Activated naive CD4-positive, alpha-beta T cell treated with Interleukin-2 at 50 U/mL for 16 hours (primary cell): ENCODE results near the gene MMEL1.
"Not testable (repeated sequence)": the region's sequence is repeated elsewhere in the genome, so short reads cannot be mapped to it uniquely, and the experiment has no call there.

Experiments used
- DNase-seq: peaks from one replicate; pipeline ENCODE4 v3.0.0-alpha.2; 2020

Gene MMEL1, protein sequence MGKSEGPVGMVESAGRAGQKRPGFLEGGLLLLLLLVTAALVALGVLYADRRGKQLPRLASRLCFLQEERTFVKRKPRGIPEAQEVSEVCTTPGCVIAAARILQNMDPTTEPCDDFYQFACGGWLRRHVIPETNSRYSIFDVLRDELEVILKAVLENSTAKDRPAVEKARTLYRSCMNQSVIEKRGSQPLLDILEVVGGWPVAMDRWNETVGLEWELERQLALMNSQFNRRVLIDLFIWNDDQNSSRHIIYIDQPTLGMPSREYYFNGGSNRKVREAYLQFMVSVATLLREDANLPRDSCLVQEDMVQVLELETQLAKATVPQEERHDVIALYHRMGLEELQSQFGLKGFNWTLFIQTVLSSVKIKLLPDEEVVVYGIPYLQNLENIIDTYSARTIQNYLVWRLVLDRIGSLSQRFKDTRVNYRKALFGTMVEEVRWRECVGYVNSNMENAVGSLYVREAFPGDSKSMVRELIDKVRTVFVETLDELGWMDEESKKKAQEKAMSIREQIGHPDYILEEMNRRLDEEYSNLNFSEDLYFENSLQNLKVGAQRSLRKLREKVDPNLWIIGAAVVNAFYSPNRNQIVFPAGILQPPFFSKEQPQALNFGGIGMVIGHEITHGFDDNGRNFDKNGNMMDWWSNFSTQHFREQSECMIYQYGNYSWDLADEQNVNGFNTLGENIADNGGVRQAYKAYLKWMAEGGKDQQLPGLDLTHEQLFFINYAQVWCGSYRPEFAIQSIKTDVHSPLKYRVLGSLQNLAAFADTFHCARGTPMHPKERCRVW

DNA sequence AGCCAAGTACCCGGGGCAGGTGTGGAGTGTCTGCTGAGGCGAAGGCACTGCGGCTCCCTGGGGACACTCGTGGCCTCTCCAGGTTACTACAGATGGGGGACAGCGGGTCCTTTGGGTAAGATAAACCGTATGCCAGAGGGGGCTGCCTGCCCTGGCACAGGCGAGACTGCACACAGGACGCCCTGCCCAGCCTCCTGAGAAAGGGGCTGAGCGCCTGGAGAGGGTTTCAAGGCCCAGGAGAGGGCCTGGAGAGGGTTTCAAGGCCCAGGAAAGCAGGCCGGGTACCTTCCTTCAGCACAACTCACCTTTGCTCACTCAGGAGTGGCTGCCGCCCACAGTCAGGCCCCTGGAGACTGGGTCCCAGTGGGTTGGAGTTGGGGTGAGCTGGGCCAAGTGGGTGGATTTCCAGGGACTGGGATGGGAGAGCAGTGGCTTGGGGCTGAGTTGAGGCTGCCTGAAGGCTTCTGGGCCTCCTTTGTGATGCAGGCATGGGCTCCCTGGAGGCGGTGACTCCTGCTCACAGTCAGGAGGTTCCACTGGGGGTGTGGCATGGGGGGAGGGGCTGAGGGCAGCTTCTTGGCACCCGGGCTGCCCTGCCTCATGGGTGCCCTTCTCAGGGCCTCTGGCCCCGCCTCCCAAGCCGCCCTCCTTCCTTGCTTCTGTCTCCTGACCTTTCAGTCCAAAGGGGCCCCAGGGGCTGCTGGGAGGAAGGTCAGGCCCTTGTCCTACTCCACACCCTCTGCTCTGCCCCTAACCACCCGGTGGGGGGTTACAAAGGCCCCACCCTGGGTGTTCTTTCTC, at the start of gene MMEL1:
Gene MMEL1, minus strand, starts transcription at position 456 of the 801 bp plus-strand sequence. CDS start 3,532 bp downstream, outside the sequence.
- no peak for DNase-seq

DNA sequence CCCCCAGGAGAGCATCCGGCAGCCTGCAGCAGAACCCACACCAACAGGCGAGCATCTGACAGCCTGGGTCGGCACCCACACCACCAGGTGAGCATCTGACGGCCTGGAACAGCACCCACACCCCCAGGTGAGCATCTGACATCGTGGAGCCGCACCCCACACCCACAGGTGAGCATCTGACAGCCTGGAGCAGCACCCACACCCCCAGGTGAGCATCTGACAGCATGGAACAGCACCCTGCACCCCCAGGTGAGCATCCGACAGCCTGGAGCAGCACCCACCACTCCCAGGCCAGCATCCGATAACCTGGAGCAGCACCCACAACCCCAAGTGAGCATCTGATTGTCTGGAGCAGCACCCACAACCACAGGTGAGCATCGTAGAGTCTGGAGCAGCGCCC, 43.9 kb upstream of the MMEL1 start:
- not testable (repeated sequence) for DNase-seq

DNA sequence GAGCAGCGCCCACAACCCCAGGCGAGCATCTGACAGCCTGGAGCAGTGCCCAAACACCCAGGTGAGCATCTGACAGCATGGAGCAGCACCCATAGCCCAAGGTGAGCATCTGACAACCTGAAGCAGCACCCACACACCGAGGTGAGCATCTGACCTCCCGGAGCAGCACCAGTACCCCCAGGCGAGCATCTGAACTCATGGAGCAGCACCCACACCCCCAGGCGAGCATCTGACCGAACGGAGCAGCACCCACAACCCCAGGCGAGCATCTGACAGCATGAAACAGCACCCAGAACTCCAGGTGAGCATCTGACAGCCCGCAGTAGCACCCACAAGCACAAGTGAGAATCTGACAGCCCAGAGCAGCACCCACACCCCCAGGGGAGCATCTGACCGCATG, 38.8 kb upstream of the MMEL1 start:
- not testable (repeated sequence) for DNase-seq

DNA sequence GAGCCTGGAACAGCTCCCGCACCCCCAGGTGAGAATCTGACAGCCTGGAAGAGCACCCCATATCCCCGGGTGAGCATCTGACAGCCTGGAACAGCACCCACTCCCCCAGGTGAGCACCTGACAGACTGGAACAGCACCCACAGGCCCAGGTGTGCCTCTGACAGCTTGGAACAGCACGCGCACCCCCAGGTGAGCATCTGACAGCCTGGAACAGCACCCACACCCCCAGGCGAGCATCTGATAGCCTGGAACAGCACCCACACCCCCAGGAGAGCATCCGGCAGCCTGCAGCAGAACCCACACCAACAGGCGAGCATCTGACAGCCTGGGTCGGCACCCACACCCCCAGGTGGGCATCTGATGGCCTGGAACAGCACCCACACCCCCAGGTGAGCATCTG, 27.0 kb upstream of the MMEL1 start:
- DNase-seq = not testable (repeated sequence)

DNA sequence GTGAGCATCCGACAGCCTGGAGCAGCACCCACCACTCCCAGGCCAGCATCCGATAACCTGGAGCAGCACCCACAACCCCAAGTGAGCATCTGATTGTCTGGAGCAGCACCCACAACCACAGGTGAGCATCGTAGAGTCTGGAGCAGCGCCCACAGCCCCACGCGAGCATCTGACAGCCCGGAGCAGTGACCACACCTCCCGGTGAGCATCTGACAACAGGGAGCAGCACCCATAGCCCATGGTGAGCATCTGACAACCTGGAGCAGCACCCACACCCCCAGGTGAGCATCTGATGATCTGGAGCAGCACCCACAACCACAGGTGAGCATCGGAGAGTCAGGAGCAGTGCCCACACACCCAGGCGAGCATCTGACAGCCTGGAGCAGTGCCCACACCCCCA, 25.1 kb upstream of the MMEL1 start:
- not testable (repeated sequence) for DNase-seq

DNA sequence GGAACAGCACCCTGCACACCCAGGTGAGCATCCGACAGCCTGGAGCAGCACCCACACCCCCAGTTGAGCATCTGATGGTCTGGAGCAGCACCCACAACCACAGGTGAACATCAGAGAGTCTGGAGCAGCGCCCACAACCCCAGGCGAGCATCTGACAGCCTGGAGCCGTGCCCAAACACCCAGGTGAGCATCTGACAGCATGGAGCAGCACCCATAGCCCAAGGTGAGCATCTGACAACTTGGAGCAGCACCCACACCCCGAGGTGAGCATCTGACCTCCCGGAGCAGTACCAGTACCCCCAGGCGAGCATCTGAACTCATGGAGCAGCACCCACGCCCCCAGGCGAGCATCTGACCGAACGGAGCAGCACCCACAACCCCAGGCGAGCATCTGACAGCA, 24.3 kb upstream of the MMEL1 start:
- not testable (repeated sequence) for DNase-seq

DNA sequence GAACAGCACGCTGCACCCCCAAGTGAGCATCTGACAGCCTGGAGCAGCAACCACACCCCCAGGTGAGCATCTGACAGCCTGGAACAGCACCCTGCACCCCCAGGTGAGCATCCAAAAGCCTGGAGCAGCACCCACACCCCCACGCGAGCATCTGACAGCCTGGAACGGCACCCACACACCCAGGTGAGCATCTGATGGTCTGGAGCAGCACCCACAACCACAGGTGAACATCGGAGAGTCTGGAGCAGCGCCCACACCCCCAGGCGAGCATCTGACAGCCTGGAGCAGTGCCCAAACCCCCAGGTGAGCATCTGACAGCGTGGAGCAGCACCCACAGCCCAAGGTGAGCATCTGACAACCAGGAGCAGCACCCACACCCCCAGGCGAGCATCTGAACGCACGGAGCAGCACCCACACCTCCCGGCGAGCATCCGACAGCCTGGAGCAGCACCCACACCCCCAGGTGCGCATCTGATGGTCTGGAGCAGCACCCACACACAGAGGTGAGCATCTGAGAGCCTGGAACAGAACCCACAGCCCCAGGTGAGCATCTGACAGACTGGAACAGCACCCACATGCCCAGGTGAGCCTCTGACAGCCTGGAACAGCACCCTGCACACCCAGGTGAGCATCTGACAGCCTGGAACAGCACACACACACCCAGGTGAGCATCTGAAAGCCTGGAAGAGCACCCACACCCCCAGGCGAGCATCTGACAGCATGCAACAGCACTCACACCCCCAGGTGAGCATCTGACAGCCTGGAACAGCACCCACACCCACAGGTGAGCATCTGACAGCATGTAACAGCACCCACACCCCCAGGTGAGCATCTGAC, 23.0 kb upstream of the MMEL1 start:
- DNase-seq = not testable (repeated sequence)

DNA sequence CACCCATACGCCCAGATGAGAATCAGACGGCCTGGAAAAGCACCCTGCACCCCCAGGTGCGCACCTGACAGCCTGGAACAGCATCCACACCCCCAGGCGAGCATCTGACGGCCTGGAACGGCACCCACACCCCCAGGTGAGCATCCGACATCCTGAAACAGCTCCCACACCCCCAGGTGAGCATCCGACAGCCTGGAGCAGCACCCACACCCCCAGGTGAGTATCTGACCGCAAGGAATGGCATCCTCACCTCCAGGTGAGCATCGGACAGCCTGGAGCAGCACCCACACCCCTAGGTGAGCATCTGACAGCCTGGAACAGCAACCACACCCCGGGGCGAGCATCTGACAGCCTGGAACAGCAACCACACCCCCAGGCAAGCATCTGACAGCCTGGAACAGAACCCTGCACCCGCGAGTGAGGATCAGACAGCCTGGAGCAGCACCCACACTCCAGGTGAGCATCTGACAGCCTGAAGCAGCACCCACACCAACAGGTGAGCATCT, 21.7 kb upstream of the MMEL1 start:
- not testable (repeated sequence) for DNase-seq

DNA sequence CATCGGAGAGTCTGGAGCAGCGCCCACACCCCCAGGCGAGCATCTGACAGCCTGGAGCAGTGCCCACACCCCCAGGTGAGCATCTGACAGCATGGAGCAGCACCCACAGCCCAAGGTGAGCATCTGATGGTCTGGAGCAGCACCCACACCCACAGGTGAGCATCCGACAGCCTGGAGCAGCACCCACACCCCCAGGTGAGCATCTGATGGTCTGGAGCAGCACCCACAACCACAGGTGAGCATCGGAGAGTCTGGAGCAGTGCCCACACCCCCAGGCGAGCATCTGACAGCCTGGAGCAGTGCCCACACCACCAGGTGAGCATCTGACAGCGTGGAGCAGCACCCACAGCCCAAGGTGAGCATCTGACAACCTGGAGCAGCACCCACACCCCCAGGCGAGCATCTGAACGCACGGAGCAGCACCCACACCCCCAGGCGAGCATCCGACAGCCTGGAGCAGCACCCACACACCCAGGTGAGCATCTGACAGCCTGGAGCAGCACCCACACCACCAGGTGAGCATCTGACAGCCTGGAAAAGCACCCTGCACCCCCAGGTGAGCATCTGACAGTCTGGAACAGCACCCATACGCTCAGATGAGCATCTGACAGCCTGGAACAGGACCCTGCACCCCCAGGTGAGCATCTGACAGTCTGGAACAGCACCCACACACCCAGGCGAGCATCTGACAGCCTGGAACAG, 21.1 kb upstream of the MMEL1 start:
- not testable (repeated sequence) for DNase-seq

DNA sequence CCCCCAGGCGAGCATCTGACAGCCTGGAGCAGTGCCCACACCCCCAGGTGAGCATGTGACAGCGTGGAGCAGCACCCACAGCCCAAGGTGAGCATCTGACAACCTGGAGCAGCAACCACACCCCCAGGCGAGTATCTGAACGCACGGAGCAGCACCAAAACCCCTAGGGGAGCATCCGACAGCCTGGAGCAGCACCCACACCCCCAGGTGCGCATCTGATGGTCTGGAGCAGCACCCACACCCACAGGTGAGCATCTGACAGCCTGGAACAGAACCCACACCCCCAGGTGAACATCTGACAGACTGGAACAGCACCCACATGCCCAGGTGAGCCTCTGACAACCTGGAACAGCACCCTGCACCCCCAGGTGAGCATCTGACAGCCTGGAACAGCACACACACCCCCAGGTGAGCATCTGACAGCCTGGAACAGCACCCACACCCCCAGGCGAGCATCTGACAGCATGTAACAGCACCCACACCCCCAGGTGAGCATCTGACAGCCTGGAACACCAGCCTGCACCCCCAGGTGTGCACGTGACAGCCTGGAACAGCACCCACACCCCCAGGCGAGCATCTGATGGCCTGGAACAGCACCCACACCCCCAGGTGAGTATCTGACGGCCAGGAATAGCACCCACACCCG, 20.2 kb upstream of the MMEL1 start:
- not testable (repeated sequence) for DNase-seq

DNA sequence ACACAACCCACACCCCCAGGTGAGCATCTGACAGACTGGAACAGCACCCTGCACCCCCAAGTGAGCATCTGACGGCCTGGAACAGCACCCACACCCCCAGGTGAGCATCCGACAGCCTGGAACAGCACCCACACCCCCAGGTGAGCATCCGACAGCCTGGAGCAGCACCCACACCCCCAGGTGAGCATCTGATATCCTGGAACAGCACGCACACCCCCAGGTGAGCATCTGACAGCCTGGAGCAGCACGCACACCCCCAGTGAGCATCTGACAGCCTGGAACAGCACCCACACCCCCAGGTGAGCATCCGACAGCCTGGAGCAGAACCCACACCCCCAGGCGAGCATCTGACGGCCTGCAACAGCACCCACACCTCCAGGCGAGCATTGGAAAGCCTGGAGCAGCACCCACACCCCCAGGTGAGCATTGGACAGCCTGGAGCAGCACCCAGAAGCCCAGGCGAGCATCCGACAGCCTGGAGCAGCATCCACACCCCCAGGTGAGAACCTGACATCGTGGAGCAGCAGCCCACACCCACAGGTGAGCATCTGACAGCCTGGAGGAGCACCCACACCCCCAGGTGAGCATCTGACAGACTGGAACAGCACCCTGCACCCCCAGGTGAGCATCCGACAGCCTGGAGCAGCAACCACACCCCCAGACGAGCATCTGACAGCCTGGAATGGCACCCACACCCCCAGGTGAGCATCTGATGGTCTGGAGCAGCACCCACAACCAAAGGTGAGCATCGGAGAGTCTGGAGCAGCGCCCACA, 19.5 kb upstream of the MMEL1 start:
- not testable (repeated sequence) for DNase-seq

DNA sequence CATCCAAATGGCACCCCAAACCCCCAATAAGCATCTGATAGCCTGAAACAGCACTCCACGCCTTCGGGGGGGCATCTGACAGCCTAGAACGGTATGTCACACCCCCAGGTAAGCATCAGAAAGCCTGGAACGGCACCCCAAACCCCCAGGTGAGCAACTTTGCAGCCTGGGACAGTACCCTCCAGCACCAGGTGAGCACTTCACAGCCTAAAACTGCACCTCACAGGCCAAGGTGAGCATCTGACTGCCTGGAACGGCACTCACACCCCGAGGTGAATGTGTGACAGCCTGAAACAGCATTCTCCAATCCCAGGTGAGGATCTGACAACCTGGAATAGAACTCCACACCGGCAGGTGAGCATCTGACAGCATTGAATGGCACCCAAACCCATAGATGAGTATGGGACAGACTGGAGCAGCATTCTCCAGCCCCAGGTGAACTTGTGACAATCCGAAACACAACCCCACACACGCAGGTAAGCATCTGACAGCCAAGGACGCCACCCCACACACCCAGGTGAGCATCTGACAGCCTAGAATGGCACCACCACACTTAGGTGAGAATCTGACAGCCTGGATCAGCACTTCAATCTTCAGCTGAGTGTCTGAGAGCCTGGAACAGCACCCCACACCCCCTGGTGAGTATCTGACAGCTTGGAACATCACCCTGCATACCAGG, 18.3 kb upstream of the MMEL1 start:
- DNase-seq = no peak

DNA sequence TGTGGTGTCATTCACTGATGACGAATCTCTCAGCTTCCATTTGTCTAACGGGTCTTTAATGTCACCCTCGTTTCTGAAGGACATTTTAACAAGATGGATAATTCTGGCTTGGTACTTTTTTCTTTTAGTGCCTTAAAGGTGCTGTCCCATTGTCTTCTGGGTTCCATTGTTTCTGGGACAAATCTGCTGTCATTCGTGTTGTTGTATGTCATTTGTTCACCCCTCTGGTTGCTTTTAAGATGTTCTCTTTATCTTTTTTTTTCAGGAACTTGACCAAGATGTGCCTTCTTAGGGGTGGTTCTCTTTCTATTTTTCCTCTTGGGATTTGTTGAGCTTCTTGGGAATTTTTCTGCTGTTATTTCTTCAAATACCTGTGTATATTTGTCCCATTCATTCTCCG, 14.0 kb upstream of the MMEL1 start:
- no peak for DNase-seq

DNA sequence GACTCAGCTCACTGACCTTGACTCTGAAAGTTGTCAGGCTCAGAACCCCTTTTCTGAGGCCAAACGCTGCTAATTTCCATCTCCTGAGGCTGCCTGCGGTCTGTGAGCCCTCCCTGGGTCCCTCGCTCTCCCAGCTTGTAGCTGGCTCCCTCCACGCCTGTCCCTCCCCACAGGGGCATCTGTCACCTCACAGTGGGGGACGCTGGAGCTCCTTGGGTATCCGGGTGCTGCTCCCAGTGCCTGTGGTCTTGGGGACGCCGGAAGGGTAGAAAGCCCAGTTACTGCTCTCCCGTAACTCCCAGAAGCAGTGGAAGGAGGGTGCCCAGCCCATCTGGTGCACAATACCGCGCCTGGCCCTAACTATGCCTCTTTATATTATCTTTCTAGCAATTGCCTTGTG, 13.0 kb upstream of the MMEL1 start:
- DNase-seq = no peak

DNA sequence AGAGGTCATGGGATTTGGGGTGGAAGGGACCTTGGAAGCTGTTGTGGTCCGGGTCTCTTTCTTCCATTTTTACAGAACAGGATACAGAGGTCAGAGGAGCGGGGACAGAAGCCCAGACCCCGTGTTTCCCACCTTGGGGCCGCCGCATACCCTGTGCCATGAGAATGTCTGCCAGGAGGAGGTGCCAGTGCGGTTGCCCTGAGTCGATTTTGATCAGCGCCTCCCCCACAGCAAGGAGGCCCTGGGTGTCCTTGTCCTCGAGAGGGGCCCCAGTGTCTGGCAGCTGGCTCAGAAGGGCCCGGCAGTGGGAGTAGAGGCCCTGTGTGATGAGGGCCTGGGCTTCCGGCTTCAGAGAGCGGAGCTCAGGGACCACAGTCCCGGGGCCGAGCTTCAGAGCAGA, 12.3 kb upstream of the MMEL1 start:
- DNase-seq = no peak

DNA sequence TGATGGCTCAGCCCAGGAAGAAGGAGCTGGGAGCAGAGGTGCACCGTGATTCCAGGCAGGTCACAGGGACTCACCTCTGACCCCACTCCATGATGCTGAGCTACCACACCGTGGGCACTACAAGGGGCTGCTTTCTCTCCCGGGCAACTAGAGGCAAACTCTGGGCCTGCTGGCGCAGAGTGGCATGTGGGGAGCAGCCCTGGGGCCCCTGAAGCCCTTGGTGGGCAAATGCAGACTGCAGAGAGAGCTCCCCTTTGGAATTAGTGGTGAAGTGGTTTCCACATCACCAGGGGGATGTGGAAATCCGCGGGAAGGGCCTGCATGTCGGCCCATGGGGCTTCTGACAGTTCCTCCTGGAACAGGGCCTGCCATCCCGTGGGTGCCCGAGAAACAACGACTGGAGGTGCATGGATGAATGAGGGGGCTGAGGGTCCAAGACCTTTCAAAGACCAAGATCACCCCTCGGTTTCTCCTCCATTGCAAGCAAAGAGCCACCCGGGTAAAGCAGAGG, 11.8 kb upstream of the MMEL1 start:
- DNase-seq = no peak

DNA sequence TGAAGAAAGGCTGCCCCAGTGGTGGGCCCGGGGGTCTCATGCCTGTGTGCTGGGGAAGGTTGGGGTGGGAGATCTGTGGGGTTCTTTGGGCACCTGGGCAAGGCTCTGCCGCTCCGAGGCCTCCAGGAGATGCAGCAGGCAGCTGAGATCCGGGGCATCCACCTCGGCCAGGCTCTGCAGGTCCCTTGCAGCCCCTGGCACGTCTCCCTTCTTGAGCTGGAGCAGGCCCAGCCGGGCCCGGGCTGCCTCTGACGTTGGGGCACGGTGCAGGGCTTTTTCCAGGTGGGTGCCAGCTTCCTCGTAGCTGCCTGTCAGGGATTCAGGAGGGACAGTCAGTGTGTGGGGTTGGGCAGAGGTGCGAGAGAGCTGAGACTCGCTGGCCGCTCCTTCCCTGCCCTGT, 11.4 kb upstream of the MMEL1 start:
- no peak for DNase-seq

DNA sequence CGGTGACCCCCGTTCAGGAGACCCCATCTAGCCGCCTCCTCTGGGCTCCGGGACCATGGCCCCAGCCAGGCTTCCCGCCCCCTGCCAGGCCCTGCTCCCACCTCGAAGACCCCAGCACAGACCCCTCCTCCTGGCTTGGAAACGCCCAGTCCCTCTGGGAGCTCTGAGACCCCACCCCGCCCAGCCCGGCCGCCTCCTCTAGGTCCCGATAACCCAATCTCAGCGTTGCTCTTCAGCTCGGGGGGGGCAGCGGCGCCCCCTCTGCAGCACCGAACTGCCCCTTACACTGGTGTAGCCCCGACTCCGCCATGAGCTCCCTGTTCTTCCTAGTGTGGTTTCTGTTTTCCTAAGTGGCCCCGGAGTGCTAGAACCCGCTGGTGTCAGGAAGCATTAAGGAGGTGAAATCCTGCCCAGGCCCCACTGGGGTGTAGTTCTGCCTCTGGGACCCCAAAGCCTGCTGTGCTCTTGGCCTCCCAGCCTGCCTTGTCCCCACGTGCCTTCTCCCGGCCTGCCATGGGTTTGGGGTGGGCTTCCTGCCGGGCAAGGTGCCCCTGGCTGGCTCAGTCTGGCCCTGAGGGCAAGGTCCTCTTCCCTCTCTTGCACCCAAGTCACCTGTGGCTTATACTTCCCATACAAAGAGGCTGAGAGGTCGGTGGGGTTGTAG, 10.7 kb upstream of the MMEL1 start:
- DNase-seq = no peak
